Upper lobe of right lung (tissue), 1 donor: ENCODE data around the gene CT45A3. TPM values are rescaled to one million over a fixed set of nuclear protein-coding genes. Genes with fewer than 3 reads are reported as not detected.
A peak's percentile ranks its signal among the peaks of the same experiment; 100 is the strongest.
"Not testable (repeated sequence)": the region's sequence is repeated elsewhere in the genome, so short reads cannot be mapped to it uniquely, and the experiment has no call there.

ENCODE experiments used
- ATAC-seq: fragments of 200-7000 bp; cut with Tn5 transposase; one replicate; pipeline ENCODE4 v1.9.1; 2020; ENCODE audit warnings: mild to moderate bottlenecking, moderate library complexity
- DNase-seq: peaks from one replicate; pipeline ENCODE4 v3.0.0-alpha.2; 2020
- H3K27ac ChIP-seq: fragments of 200-600 bp; one replicate; pipeline ENCODE4 v1.8.0; 2022
- H3K27me3 ChIP-seq: fragments of 200-600 bp; one replicate; pipeline ENCODE4 v1.8.0; 2022; ENCODE audit warnings: mild to moderate bottlenecking
- H3K36me3 ChIP-seq: fragments of 200-600 bp; one replicate; pipeline ENCODE4 v1.8.0; 2022
- H3K4me1 ChIP-seq: fragments of 200-600 bp; one replicate; pipeline ENCODE4 v1.8.0; 2022
- H3K4me3 ChIP-seq: fragments of 200-600 bp; one replicate; pipeline ENCODE4 v1.8.0; 2022; ENCODE audit warnings: mild to moderate bottlenecking
- H3K9me3 ChIP-seq: fragments of 200-600 bp; one replicate; pipeline ENCODE4 v1.8.0; 2022
- intact Hi-C: fragments of 100-400 bp; cut with DNase I; formaldehyde crosslinking; loops from one replicate; pipeline ENCODE4 v1.11.0; 2022
- long read RNA-seq: library from polyadenylated mRNA; unstranded; transcript quantifications from one replicate; pipeline ENCODE4 v2.0.0, GENCODE V29; 2021
- total RNA-seq: library from RNA; stranded (reverse); fragmentation: NEBNext Ultra II Directional; extraction: Animal tissue kit (Norgen Biotek cat#: 25700); gene quantifications from one replicate; pipeline ENCODE4 v1.2.1, GENCODE V29; 2021
- TF ChIP-seq, protein P1 (sequence below): fragments of 200-600 bp; IDR thresholded peaks from one replicate; pipeline ENCODE4 v1.8.0; 2022; ENCODE audit warnings: antibody characterized with exemption
- donor health status: DM: no; HTN: yes; CAD: no; lungs with severe emphysema.

Gene CT45A3, protein sequence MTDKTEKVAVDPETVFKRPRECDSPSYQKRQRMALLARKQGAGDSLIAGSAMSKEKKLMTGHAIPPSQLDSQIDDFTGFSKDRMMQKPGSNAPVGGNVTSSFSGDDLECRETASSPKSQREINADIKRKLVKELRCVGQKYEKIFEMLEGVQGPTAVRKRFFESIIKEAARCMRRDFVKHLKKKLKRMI
- total RNA-seq, result 0.58 TPM
- long read RNA-seq, result 0 reads

DNA sequence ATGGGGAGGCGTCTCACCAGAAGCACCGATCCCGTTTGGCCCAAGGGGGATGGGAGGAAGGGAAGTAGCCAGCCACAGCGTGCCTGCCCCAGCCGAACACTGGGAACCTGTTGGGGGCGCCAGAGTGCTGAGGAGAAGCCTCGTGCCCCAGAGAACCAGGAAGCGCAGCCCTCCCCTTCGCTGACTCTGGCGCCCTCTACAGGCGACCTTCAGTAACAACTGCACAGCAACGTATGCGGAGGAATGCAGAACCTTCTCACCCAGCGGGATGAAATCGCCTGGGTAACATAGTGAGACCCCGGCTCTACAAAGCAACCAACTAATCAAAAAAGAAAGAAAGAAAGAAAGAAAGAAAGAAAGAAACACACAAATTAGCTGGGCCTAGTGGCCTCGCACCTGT lies at the start of gene CT45A3:
Gene CT45A3, minus strand, starts transcription at position 101 of the 400 bp plus-strand sequence. CDS start 3,747 bp downstream, outside the sequence.
- intact Hi-C loops, H3K4me3 ChIP-seq: not testable (repeated sequence)

DNA sequence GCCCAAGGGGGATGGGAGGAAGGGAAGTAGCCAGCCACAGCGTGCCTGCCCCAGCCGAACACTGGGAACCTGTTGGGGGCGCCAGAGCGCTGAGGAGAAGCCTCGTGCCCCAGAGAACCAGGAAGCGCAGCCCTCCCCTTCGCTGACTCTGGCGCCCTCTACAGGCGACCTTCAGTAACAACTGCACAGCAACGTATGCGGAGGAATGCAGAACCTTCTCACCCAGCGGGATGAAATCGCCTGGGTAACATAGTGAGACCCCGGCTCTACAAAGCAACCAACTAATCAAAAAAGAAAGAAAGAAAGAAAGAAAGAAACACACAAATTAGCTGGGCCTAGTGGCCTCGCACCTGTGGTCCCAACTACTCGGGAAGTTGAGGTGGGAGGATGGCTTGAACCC lies 34.7 kb upstream of the CT45A3 start, which contains the start of gene CT45A6:
Gene CT45A6, minus strand, starts transcription at position 101 of the 400 bp plus-strand sequence. CDS start 3,794 bp downstream, outside the sequence.
- intact Hi-C loops, H3K27ac ChIP-seq, DNase-seq, H3K9me3 ChIP-seq, H3K4me1 ChIP-seq, H3K36me3 ChIP-seq, H3K27me3 ChIP-seq, H3K4me3 ChIP-seq, ATAC-seq: not testable (repeated sequence)

More for the DNA sequence above, at the start of gene CT45A3:
- H3K36me3 ChIP-seq, ATAC-seq, H3K9me3 ChIP-seq, H3K27ac ChIP-seq, H3K27me3 ChIP-seq, DNase-seq, H3K4me1 ChIP-seq: not testable (repeated sequence)

DNA sequence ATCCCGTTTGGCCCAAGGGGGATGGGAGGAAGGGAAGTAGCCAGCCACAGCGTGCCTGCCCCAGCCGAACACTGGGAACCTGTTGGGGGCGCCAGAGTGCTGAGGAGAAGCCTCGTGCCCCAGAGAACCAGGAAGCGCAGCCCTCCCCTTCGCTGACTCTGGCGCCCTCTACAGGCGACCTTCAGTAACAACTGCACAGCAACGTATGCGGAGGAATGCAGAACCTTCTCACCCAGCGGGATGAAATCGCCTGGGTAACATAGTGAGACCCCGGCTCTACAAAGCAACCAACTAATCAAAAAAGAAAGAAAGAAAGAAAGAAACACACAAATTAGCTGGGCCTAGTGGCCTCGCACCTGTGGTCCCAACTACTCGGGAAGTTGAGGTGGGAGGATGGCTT lies 17.4 kb upstream of the CT45A3 start, which contains the start of gene CT45A5:
Gene CT45A5, minus strand, starts transcription at position 101 of the 400 bp plus-strand sequence. CDS start 3,774 bp downstream, outside the sequence.
- H3K4me3 ChIP-seq, DNase-seq, H3K27ac ChIP-seq, ATAC-seq, H3K4me1 ChIP-seq, H3K27me3 ChIP-seq, H3K9me3 ChIP-seq, intact Hi-C loops, H3K36me3 ChIP-seq: not testable (repeated sequence)

DNA sequence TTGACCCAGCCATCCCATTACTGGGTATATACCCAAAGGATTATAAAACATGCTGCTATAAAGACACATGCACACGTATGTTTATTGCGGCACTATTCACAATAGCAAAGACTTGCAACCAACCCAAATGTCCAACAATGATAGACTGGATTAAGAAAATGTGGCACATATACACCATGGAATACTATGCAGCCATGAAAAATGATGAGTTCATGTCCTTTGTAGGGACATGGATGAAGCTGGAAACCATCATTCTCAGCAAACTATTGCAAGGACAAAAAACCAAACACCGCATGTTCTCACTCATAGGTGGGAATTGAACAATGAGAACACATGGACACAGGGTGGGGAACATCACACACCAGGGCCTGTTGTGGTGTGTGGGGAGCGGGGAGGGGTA lies 23.3 kb downstream of the CT45A3 start:
- H3K4me1 ChIP-seq, H3K9me3 ChIP-seq, H3K36me3 ChIP-seq, ATAC-seq, DNase-seq, H3K4me3 ChIP-seq, intact Hi-C loops, H3K27ac ChIP-seq, H3K27me3 ChIP-seq: not testable (repeated sequence)

DNA sequence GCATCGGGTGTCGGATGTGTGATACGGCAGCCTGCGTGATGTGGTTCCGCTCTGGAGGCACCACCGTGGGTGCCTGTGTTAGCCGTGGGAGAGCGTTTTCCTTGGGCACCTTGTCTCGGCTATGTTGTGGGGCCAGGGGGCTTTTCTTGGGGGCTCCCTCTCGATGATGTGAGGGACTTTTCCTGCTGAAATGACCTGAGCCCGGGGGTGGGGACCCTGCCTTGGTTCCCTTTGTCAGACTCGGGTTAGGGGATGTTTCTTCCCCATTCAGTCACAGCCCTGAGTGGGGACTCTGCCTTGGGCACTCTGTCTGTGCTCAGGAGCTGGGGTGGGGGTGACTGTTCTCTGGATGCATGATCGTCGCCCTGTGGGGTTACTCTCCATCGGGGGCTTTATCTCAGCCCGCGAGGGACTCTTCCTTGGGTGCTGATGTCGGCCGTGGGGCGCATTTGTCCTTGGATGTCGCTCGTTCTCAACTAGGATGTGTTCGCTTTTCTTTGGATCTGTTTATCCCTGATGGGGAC lies 26.7 kb downstream of the CT45A3 start:
- H3K36me3 ChIP-seq, result no peaks in the 10 kb centered on the region
- no peaks in the 10 kb centered on the region for H3K27me3 ChIP-seq
- no peaks in the 10 kb centered on the region for H3K9me3 ChIP-seq
- no peak for ATAC-seq
- intact Hi-C loops, result no loop called here
- TF ChIP-seq, protein P1, sequence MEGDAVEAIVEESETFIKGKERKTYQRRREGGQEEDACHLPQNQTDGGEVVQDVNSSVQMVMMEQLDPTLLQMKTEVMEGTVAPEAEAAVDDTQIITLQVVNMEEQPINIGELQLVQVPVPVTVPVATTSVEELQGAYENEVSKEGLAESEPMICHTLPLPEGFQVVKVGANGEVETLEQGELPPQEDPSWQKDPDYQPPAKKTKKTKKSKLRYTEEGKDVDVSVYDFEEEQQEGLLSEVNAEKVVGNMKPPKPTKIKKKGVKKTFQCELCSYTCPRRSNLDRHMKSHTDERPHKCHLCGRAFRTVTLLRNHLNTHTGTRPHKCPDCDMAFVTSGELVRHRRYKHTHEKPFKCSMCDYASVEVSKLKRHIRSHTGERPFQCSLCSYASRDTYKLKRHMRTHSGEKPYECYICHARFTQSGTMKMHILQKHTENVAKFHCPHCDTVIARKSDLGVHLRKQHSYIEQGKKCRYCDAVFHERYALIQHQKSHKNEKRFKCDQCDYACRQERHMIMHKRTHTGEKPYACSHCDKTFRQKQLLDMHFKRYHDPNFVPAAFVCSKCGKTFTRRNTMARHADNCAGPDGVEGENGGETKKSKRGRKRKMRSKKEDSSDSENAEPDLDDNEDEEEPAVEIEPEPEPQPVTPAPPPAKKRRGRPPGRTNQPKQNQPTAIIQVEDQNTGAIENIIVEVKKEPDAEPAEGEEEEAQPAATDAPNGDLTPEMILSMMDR, result no peak
- no peak overlapping the region for H3K27ac ChIP-seq
- no peak for DNase-seq
- H3K4me1 ChIP-seq, result no peaks in the 10 kb centered on the region
- H3K4me3 ChIP-seq, result no peak overlapping the region

DNA sequence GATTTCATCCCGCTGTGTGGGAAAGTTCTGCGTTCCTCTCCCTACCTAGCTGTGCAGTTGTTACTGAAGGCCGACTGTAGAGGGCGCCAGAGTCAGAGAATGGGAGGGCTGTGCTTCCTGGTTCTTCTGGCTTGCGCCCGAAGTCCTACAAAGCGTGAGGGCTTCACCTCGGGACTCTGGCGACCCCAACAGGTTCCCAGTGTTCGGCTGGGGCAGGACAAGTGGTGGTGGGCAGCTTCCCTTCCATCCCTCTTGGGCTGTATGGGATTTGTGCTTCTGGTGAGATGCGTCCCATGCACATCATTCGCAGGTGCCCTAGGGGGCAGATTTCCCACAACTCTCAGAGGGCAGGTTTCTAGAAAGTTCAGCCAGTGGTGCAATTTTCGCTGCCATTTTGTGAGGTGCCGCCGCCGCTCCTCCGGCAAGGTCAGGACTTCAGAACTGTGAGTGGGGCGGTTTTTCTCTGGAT lies 27.3 kb downstream of the CT45A3 start:
- Histone ChIP-seq H3K27me3 (no peaks in the 10 kb centered on the region), H3K4me1 (no peaks in the 10 kb centered on the region), H3K27ac (no peak overlapping the region), H3K9me3 (no peaks in the 10 kb centered on the region), H3K4me3 (no peak overlapping the region), H3K36me3 (no peaks in the 10 kb centered on the region)
- intact Hi-C loops, result no loop called here
- DNase-seq (no peak), ATAC-seq (peak; percentile 76)
- TF ChIP-seq, protein P1, result peak; percentile 43

DNA sequence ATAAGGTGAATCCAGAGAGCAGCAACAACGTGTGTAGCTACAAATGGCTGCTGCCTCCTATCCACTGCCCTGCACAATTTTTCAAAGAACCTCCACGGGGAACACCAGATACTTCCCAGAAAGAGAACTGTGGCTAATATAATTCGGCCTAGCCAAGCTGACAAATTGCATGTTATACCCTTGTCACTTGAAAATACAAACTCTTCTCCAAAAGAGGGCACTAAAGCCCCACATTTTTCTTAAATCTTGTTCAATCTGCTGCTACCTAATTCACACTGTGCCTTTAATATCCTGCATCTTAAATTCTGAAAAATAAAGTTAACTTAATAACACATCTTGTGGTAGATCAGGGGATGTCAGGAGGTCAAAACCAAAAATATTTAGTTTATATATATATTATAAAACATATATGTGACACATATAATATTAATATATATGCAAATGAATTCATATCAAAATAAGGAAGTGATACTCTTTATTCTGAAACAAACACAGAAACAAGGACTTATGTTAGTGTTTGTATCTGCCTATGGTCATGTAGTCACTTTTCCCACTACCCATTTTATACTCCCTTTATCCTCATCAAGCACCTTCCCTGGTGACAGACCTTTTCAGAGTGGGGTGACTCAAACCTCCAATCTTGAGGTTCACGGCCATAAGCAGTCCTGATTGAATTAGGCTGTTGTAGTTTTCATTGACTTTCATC lies 30.5 kb downstream of the CT45A3 start:
- TF ChIP-seq, protein P1, result no peak
- ATAC-seq (no peak), DNase-seq (no peak)
- Histone ChIP-seq H3K4me1 (no peaks in the 10 kb centered on the region), H3K27me3 (no peaks in the 10 kb centered on the region), H3K27ac (no peak overlapping the region), H3K9me3 (no peaks in the 10 kb centered on the region), H3K4me3 (no peak overlapping the region), H3K36me3 (no peaks in the 10 kb centered on the region)
- intact Hi-C loops, result no loop called here

DNA sequence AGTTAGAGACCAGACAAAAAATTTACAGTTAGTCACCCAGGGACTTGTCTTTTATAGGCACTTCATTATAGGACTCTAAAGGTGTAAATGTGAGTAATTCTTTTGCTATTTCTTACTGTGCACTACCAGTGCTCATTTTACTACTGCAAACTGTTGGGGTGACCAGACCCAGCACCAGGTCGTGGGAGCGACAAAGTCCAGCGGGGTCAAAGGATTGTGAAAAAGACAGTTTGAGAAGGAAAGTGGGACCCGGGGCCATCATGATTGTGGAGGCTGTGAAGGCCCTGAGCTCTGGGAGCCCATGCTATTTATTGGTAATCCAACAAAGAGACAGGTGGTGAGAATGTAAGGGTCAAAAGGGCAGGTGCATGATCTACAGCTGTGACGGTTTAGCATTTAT lies 33.3 kb downstream of the CT45A3 start:
- not testable (repeated sequence) for ATAC-seq

More for the DNA sequence above, 33.3 kb downstream of the CT45A3 start:
- H3K4me1 ChIP-seq, intact Hi-C loops, H3K4me3 ChIP-seq, H3K27ac ChIP-seq, DNase-seq, H3K9me3 ChIP-seq, H3K36me3 ChIP-seq, H3K27me3 ChIP-seq: not testable (repeated sequence)
